Measurements from ENCODE around the gene GMPPB. TPM values are rescaled to one million over a fixed set of nuclear protein-coding genes. Genes with fewer than 3 reads are reported as not detected.

Gene GMPPB
- total RNA-seq (100 to 1,000 TPM in 1 of 9 donors, 10 to 100 TPM in 8; 22.3 to 141 (median 30.4) TPM), polyA plus RNA-seq (10 to 100 TPM; 11.2 to 38.5 (median 20.2) TPM)
- long read RNA-seq, donor 1, transcript GMPPB-202 (9 exons, 1,582 nt), result major isoform, 7 of 30 reads
- long read RNA-seq, donor 1, partial matches to known transcripts, result 23 of 30 reads
- long read RNA-seq, donor 1, other reads (novel, unspliced or antisense), result 0 of 30 reads
- long read RNA-seq, donor 2, transcript GMPPB-202 (9 exons, 1,582 nt), result major isoform, 7 of 9 reads
- long read RNA-seq, donor 2, partial matches to known transcripts, result 0 of 9 reads
- long read RNA-seq, donor 2, other reads (novel, unspliced or antisense), result 0 of 9 reads
- long read RNA-seq, donor 3, transcript GMPPB-202 (9 exons, 1,582 nt), result major isoform, 12 of 12 reads
- long read RNA-seq, donor 3, partial matches to known transcripts, result 0 of 12 reads
- long read RNA-seq, donor 3, other reads (novel, unspliced or antisense), result 0 of 12 reads
- long read RNA-seq, donor 4, transcript GMPPB-202 (9 exons, 1,582 nt), result major isoform, 23 of 31 reads
- long read RNA-seq, donor 4, partial matches to known transcripts, result 4 of 31 reads
- long read RNA-seq, donor 4, other reads (novel, unspliced or antisense), result 4 of 31 reads
- long read RNA-seq, donor 5, transcript GMPPB-201 (8 exons, 3,217 nt), result minor isoform, 6 of 128 reads
- long read RNA-seq, donor 5, transcript GMPPB-202 (9 exons, 1,582 nt), result major isoform, 103 of 128 reads
- long read RNA-seq, donor 5, partial matches to known transcripts, result 6 of 128 reads
- long read RNA-seq, donor 5, other reads (novel, unspliced or antisense), result 13 of 128 reads
- long read RNA-seq, donor 6, transcript GMPPB-202 (9 exons, 1,582 nt), result major isoform, 8 of 15 reads
- long read RNA-seq, donor 6, partial matches to known transcripts, result 1 of 15 reads
- long read RNA-seq, donor 6, other reads (novel, unspliced or antisense), result 6 of 15 reads
- long read RNA-seq, donor 7, transcript GMPPB-202 (9 exons, 1,582 nt), result major isoform, 5 of 20 reads
- long read RNA-seq, donor 7, partial matches to known transcripts, result 15 of 20 reads
- long read RNA-seq, donor 7, other reads (novel, unspliced or antisense), result 0 of 20 reads
- long read RNA-seq, donor 8, transcript GMPPB-202 (9 exons, 1,582 nt), result major isoform, 14 of 14 reads
- long read RNA-seq, donor 8, partial matches to known transcripts, result 0 of 14 reads
- long read RNA-seq, donor 8, other reads (novel, unspliced or antisense), result 0 of 14 reads
- long read RNA-seq, donor 9, partial matches to known transcripts, result 14 of 18 reads
- long read RNA-seq, donor 9, other reads (novel, unspliced or antisense), result 0 of 18 reads
- long read RNA-seq, donor 10, partial matches to known transcripts, result 0 of 4 reads
- long read RNA-seq, donor 10, other reads (novel, unspliced or antisense), result 0 of 4 reads

DNA sequence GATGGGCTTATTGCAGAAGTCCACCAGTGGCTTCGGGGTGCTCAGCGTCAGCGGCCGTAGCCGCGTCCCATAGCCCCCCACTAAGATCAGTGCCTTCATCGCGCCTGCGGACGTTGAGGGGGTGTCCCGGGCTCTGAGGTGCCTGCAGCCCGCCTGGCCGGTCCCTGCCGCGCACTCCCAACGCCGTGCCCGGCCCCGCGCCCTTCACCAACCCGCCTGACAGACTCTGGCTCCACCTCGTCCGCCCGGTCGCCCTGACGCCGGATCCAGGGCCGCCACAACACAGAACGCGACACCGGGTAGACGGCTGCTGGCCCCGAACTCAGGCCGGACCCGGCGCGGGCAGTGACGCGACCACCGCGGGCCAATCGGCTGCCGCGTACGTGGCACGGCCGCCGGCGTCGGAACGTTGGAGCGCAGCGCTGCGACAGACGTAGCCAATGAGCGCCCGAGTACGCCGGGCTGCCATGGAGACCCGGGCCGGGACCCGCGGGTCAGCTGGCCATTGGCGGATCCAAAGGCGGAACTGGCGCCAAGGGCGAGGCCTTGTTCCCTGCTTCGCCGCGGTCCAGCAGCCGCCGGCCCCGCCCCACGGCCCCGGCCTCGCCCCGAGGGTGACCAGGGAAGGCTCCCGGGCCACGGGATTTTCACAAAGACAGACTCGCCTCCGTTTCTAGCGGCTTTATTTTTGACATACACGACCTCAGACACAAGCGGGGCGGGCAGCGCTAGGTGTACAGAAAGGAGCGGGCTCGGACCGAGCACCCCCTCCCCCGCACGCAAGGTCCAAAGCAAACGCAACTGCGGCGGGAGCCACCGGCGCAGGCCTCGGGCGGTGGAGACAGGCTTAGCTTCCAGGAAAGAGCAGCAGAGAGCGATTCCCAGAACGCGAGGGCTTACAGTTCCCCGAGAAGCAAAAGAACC lies at the start of gene GMPPB:
Gene GMPPB, minus strand, starts transcription at position 324 of the 924 bp plus-strand sequence. Its CDS starts 225 bp downstream, at position 99.
- TF ChIP-seq, protein P1, sequence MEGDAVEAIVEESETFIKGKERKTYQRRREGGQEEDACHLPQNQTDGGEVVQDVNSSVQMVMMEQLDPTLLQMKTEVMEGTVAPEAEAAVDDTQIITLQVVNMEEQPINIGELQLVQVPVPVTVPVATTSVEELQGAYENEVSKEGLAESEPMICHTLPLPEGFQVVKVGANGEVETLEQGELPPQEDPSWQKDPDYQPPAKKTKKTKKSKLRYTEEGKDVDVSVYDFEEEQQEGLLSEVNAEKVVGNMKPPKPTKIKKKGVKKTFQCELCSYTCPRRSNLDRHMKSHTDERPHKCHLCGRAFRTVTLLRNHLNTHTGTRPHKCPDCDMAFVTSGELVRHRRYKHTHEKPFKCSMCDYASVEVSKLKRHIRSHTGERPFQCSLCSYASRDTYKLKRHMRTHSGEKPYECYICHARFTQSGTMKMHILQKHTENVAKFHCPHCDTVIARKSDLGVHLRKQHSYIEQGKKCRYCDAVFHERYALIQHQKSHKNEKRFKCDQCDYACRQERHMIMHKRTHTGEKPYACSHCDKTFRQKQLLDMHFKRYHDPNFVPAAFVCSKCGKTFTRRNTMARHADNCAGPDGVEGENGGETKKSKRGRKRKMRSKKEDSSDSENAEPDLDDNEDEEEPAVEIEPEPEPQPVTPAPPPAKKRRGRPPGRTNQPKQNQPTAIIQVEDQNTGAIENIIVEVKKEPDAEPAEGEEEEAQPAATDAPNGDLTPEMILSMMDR (IDR thresholded peaks at IDR 0.05), result no peak
- peak; percentile 70 to 75 for TF ChIP-seq POLR2A (IDR thresholded peaks at IDR 0.05)
- Histone ChIP-seq H3K4me1 (replicated peaks in 1 of 2) (peaks cover 14 to 27% of the 10 kb centered on the region in 2 donors), H3K27ac (peak within 1 kb of the TSS; percentile 87 to 99 (median 95)), H3K27me3 (no peaks in the 10 kb centered on the region), H3K36me3 (replicated peaks in 1 of 2) (peaks cover 0 to 51% of the 10 kb centered on the region in 2 donors), H3K4me3 (peak within 1 kb of the TSS; percentile 80 to 100 (median 96)), H3K9me3 (replicated peaks in 1 of 3) (no peaks in the 10 kb centered on the region)
- intact Hi-C loops (cut with DNase I), result no loop called here
- WGBS, 4 donors, result 0 to 1% (median 0%) methylated on average over 11 to 102 of the region's 102 CpGs
- peak; percentile 97 to 99 (median 98) for DNase-seq

DNA sequence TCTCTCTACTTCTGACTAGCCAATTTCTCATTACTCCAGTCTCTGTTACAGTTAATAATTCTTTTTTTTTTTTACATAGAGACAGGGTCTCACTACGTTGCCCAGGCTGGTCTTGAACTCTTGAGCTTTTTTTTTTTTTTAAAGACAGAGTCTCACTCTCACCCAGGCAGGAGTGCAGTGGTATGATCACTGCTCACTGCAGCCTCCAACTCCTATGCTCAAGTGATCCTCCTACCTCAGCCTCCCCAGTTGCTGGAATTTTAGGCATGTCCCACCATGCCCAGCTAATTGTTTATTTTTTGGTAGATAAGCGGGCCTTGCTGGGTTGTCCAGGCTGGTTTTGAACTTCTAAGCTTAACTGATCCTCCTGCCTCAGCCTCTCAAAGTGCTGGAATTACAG lies 49.0 kb upstream of the GMPPB start:
- peaks cover 0 to 3% of the 10 kb centered on the region in 2 donors for H3K36me3 ChIP-seq (replicated peaks in 1 of 2)
- 95 to 98% (median 98%) methylated on average over 2 of the region's 2 CpGs for WGBS, 4 donors
- H3K4me3 ChIP-seq, result no peak overlapping the region
- DNase-seq, result peak in 2 of 7 donors; percentile 6 to 18
- TF ChIP-seq, protein P1 (IDR thresholded peaks at IDR 0.05), result no peak
- H3K4me1 ChIP-seq (replicated peaks in 1 of 2), result peaks cover 0 to 15% of the 10 kb centered on the region in 2 donors
- intact Hi-C loops (cut with DNase I), result no loop called here
- no peak overlapping the region for H3K27ac ChIP-seq
- H3K9me3 ChIP-seq (replicated peaks in 1 of 3), result no peaks in the 10 kb centered on the region
- no peaks in the 10 kb centered on the region for H3K27me3 ChIP-seq

DNA sequence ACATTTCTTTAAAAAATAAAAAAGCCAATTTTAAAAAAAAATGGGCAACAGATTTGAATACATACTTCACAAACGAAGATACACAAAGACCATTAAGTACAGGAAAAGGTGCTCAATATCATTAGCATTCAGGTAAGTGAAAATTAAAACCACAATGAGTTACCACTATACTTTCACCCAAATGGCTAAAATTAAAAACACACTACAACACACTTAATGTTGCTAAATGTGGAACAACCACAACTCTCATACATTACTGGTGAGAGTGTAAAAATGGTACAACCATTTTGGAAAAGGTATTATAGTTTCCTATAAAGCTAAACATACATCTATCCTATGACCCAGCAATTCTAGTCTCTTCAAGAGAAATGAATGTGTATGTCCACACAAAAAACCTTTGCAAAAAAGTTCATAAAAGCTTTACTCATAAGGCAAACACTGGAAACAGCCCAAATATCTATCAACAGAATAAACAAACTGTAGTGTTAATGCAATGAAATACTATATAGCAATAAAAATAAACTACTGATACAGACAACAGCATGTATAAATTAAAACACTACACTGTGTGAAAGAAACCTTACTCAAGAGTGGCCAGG lies 47.7 kb upstream of the GMPPB start:
- intact Hi-C loops (cut with DNase I), result no loop called here
- no peaks in the 10 kb centered on the region for H3K36me3 ChIP-seq (replicated peaks in 1 of 2)
- no peaks in the 10 kb centered on the region for H3K9me3 ChIP-seq (replicated peaks in 1 of 3)
- DNase-seq, result no peak
- H3K27me3 ChIP-seq, result no peaks in the 10 kb centered on the region
- H3K27ac ChIP-seq, result no peak overlapping the region
- TF ChIP-seq POLR2A (IDR thresholded peaks at IDR 0.05), result no peak
- TF ChIP-seq, protein P1 (IDR thresholded peaks at IDR 0.05), result no peak
- no peak overlapping the region for H3K4me3 ChIP-seq
- H3K4me1 ChIP-seq (replicated peaks in 1 of 2), result peaks cover 0 to 15% of the 10 kb centered on the region in 2 donors
- WGBS, 4 donors, result 78 to 95% (median 86%) methylated on average over 1 of the region's 1 CpG

Data from adrenal gland (tissue), 19 donors.